ENCODE measurements around the gene RUNX3. TPM values are rescaled to one million over a fixed set of nuclear protein-coding genes. Genes with fewer than 3 reads are reported as not detected.

Gene RUNX3
- polyA plus RNA-seq, 3 donors, result 4.4 to 27.9 (median 6.7) TPM

GRCh38 chr1:24954631-24955030, 24.6 kb upstream of the RUNX3 start:
- no peaks in the 10 kb centered on the region for H3K79me2 ChIP-seq (ENCODE audit: insufficient read depth, low read length)
- TF ChIP-seq CTCF (IDR thresholded peaks at IDR 0.05), result no peak

GRCh38 chr1:24954022-24954421, 23.9 kb upstream of the RUNX3 start:
- Mint-ChIP-seq H3K4me1 (peaks cover 54% of the 10 kb centered on the region), H3K4me3 (no peak overlapping the region), H3K36me3 (peaks cover 0 to 7% of the 10 kb centered on the region in 2 donors), H3K9me3 (peaks cover 0 to 2% (median 0%) of the 10 kb centered on the region in 7 donors), H3K27ac (peak overlapping the region in 1 of 7 donors; percentile 43), H3K27me3 (ENCODE audit: low read depth in 3 of 3) (peaks cover 2 to 9% (median 5%) of the 10 kb centered on the region in 3 donors)
- Histone ChIP-seq H3K79me2 (ENCODE audit: insufficient read depth, low read length) (no peaks in the 10 kb centered on the region), H3K27me3 (ENCODE audit: control insufficient read depth in 2 of 2, insufficient read depth in 2 of 2, low read length in 2 of 2) (no peaks in the 10 kb centered on the region), H3K4me2 (replicated peaks; ENCODE audit: extremely low read depth, low read length, poor library complexity, severe bottlenecking) (no peak overlapping the region), H3K27ac (ENCODE audit: low read depth in 1 of 2, low read length in 2 of 2) (no peak overlapping the region), H3K4me1 (ENCODE audit: control insufficient read depth in 1 of 2, insufficient read depth in 2 of 2, low read length in 2 of 2) (peaks cover 48% of the 10 kb centered on the region in 2 donors), H3K4me3 (replicated peaks in 1 of 3; ENCODE audit: low read depth in 2 of 3, low read length in 3 of 3) (no peak overlapping the region), H2AFZ (ENCODE audit: insufficient read depth, low read depth, low read length, poor library complexity, severe bottlenecking) (no peak overlapping the region), H3K36me3 (replicated peaks in 1 of 2; ENCODE audit: control insufficient read depth in 1 of 2, insufficient read depth in 2 of 2, low read length in 2 of 2) (no peaks in the 10 kb centered on the region), H4K20me1 (ENCODE audit: insufficient read depth, low read length) (no peaks in the 10 kb centered on the region), H3K9me3 (replicated peaks in 1 of 2; ENCODE audit: control insufficient read depth in 1 of 2, insufficient read depth in 1 of 2, low read length in 2 of 2) (no peaks in the 10 kb centered on the region), H3K9ac (ENCODE audit: insufficient read depth, low read length, poor library complexity, severe bottlenecking) (no peak overlapping the region)
- no peak for DNase-seq
- no peak for TF ChIP-seq CTCF (IDR thresholded peaks at IDR 0.05)
- intact Hi-C loops (cut with micrococcal nuclease), result no loop called here
- 100% methylated on average over 2 of the region's 6 CpGs for WGBS (ENCODE audit: insufficient coverage)

More at GRCh38 chr1:24954631-24955030, 24.6 kb upstream of the RUNX3 start:
- Histone ChIP-seq H4K20me1 (ENCODE audit: insufficient read depth, low read length) (no peaks in the 10 kb centered on the region), H3K36me3 (replicated peaks in 1 of 2; ENCODE audit: control insufficient read depth in 1 of 2, insufficient read depth in 2 of 2, low read length in 2 of 2) (no peaks in the 10 kb centered on the region), H3K4me2 (replicated peaks; ENCODE audit: extremely low read depth, low read length, poor library complexity, severe bottlenecking) (no peak overlapping the region), H3K9me3 (replicated peaks in 1 of 2; ENCODE audit: control insufficient read depth in 1 of 2, insufficient read depth in 1 of 2, low read length in 2 of 2) (no peaks in the 10 kb centered on the region), H3K4me3 (replicated peaks in 1 of 3; ENCODE audit: low read depth in 2 of 3, low read length in 3 of 3) (no peak overlapping the region), H2AFZ (ENCODE audit: insufficient read depth, low read depth, low read length, poor library complexity, severe bottlenecking) (no peak overlapping the region), H3K4me1 (ENCODE audit: control insufficient read depth in 1 of 2, insufficient read depth in 2 of 2, low read length in 2 of 2) (peaks cover 48% of the 10 kb centered on the region in 2 donors), H3K27me3 (ENCODE audit: control insufficient read depth in 2 of 2, insufficient read depth in 2 of 2, low read length in 2 of 2) (no peaks in the 10 kb centered on the region), H3K27ac (ENCODE audit: low read depth in 1 of 2, low read length in 2 of 2) (peak overlapping the region in 1 of 2 donors; percentile 56), H3K9ac (ENCODE audit: insufficient read depth, low read length, poor library complexity, severe bottlenecking) (no peak overlapping the region)
- intact Hi-C loops (cut with micrococcal nuclease), result no loop called here
- Mint-ChIP-seq H3K4me1 (peaks cover 54% of the 10 kb centered on the region), H3K36me3 (peaks cover 0 to 7% of the 10 kb centered on the region in 2 donors), H3K9me3 (peaks cover 0 to 2% (median 0%) of the 10 kb centered on the region in 7 donors), H3K27me3 (ENCODE audit: low read depth in 3 of 3) (peaks cover 2 to 10% (median 5%) of the 10 kb centered on the region in 3 donors), H3K27ac (peak overlapping the region in 5 of 7 donors; percentile 43 to 93 (median 77)), H3K4me3 (peak overlapping the region in 1 of 2 donors; percentile 54)
- WGBS (ENCODE audit: insufficient coverage), result 96% methylated on average over 11 of the region's 11 CpGs
- no peak for DNase-seq
